Neural crest cell (in vitro differentiated cells): ENCODE results near the gene LRRTM1. TPM values are rescaled to one million over a fixed set of nuclear protein-coding genes. Genes with fewer than 3 reads are reported as not detected.

Experiments
- DNase-seq: peaks from one replicate; pipeline ENCODE4 v3.0.0; 2021; ENCODE audit warnings: low read depth, mixed read lengths, low spot score
- H3K27ac Mint-ChIP-seq: one replicate; pipeline ENCODE4 v1.8.0; 2021; ENCODE audit warnings: mild to moderate bottlenecking, mixed read lengths; ENCODE audit not compliant: unreplicated experiment
- H3K27me3 Mint-ChIP-seq: 2 replicates; pipeline ENCODE4 v1.8.0; 2021; ENCODE audit warnings: low read depth, mild to moderate bottlenecking, mixed read lengths
- H3K36me3 Mint-ChIP-seq: 2 replicates; pipeline ENCODE4 v1.8.0; 2021; ENCODE audit warnings: low read depth, mild to moderate bottlenecking, mixed read lengths
- H3K4me1 Mint-ChIP-seq: 2 replicates; pipeline ENCODE4 v1.8.0; 2021; ENCODE audit warnings: mixed read lengths
- H3K4me3 Mint-ChIP-seq: one replicate; pipeline ENCODE4 v1.8.0; 2021; ENCODE audit warnings: mild to moderate bottlenecking, mixed read lengths
- H3K9me3 Mint-ChIP-seq: 2 replicates; pipeline ENCODE4 v1.8.0; 2021; ENCODE audit warnings: mixed read lengths
- CTCF ChIP-seq: fragments of 200-600 bp; sonication (generic); conservative IDR thresholded peaks from 2 replicates; pipeline ENCODE4 v1.5.0; 2021; ENCODE audit warnings: antibody characterized with exemption, mild to moderate bottlenecking
- total RNA-seq: library from RNA; stranded (reverse); gene quantifications from 2 replicates; pipeline ENCODE4 v1.2.1, GENCODE V29; 2021

LRRTM1 gene
- total RNA-seq, 1 donor from 2014 or later = 1.4 TPM

DNA sequence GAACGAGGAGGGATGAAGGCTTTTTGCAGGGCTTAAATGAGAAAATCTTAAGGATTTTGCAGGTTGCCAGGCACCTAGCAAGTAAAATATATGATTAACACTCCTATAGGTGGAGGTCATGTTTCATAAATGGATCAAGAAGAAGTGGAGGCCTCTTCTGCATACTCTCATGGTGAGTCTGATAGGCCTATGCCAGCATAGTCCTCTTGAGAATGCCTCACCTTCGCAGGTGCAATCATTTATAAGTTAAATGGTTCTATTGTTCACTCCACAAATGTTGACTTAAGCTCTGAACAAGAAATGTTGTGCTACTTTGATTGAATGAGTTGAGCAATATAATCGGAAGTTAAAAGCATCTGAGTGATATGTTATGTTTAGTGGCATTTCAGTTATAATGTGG, 12.1 kb downstream of the LRRTM1 start:
- Mint-ChIP-seq H3K27me3 (peaks cover 17% of the 10 kb centered on the region), H3K36me3 (no peaks in the 10 kb centered on the region), H3K27ac (no peak overlapping the region), H3K9me3 (no peaks in the 10 kb centered on the region), H3K4me1 (peaks cover 4% of the 10 kb centered on the region), H3K4me3 (no peak overlapping the region)
- TF ChIP-seq CTCF = no peak
- no peak for DNase-seq

DNA sequence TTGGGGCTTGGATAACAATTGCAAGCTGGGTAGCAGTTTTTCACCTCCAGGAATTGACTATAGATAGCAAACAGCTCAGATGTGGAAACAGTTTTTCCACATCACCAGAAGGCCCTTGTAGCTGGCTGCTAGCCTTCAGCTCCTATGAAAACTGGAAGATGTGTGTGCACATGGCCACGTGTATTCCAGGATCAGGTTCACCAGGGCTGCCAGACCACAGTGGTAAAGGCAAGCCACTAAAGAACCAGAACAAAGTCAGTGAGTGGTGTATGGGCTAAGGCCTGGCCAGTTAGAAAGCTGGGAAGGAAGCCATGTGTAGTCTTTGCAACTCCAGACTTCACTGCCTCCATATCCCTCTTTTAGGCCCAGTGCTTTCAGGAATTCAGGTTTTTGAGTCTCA, 12.9 kb downstream of the LRRTM1 start:
- no peak for TF ChIP-seq CTCF
- H3K4me3 Mint-ChIP-seq = no peak overlapping the region
- no peak for DNase-seq
- H3K27ac Mint-ChIP-seq = no peak overlapping the region
- H3K4me1 Mint-ChIP-seq = peaks cover 4% of the 10 kb centered on the region
- no peaks in the 10 kb centered on the region for H3K36me3 Mint-ChIP-seq
- H3K27me3 Mint-ChIP-seq = peaks cover 10% of the 10 kb centered on the region
- H3K9me3 Mint-ChIP-seq = no peaks in the 10 kb centered on the region

- DNase-seq = no peak
- Mint-ChIP-seq H3K4me3 (no peak overlapping the region), H3K27ac (no peak overlapping the region), H3K27me3 (peaks cover 3% of the 10 kb centered on the region), H3K36me3 (no peaks in the 10 kb centered on the region), H3K4me1 (peaks cover 4% of the 10 kb centered on the region), H3K9me3 (no peaks in the 10 kb centered on the region)
- TF ChIP-seq CTCF = no peak
Measured at GRCh38 chr2:80288576-80288975, 16.0 kb downstream of the LRRTM1 start.

GRCh38 chr2:80281049-80281448, 23.5 kb downstream of the LRRTM1 start:
- no peak overlapping the region for H3K4me3 Mint-ChIP-seq
- H3K4me1 Mint-ChIP-seq = peaks cover 13% of the 10 kb centered on the region
- DNase-seq = no peak
- no peak for TF ChIP-seq CTCF
- peaks cover 3% of the 10 kb centered on the region for H3K36me3 Mint-ChIP-seq
- H3K27ac Mint-ChIP-seq = no peak overlapping the region
- H3K27me3 Mint-ChIP-seq = no peaks in the 10 kb centered on the region
- H3K9me3 Mint-ChIP-seq = peaks cover 8% of the 10 kb centered on the region

- Mint-ChIP-seq H3K36me3 (peaks cover 3% of the 10 kb centered on the region), H3K4me3 (no peak overlapping the region), H3K27ac (no peak overlapping the region), H3K27me3 (no peaks in the 10 kb centered on the region), H3K4me1 (peaks cover 13% of the 10 kb centered on the region), H3K9me3 (peaks cover 8% of the 10 kb centered on the region)
- DNase-seq = no peak
- TF ChIP-seq CTCF = no peak
Measured at GRCh38 chr2:80280598-80280997, 24.0 kb downstream of the LRRTM1 start.

DNA sequence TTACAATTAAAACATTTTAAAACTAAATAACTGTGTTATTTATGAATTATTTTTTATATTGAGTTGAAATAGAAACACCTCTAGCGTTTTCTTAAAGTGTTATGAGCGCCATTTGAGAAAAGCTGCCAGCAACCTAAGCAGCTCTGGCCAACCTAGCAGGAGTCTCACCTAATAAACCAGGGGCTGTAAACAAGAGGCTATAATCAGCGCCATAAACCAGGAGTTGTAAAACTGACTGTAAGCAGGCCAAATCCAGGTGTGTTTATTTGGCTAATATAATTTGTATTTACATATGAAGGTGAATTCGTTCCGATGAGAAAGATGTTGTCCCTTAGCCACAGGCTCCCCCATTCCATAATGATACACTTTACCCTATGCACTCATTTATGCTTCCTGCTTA, 34.7 kb downstream of the LRRTM1 start:
- no peaks in the 10 kb centered on the region for H3K36me3 Mint-ChIP-seq
- DNase-seq = no peak
- H3K27me3 Mint-ChIP-seq = no peaks in the 10 kb centered on the region
- peaks cover 2% of the 10 kb centered on the region for H3K9me3 Mint-ChIP-seq
- H3K27ac Mint-ChIP-seq = peak overlapping the region; percentile 19
- TF ChIP-seq CTCF = no peak
- no peaks in the 10 kb centered on the region for H3K4me1 Mint-ChIP-seq
- no peak overlapping the region for H3K4me3 Mint-ChIP-seq
